Fibroblast of the aortic adventitia (primary cell): ENCODE results near the gene MUS81. TPM values are rescaled to one million over a fixed set of nuclear protein-coding genes. Genes with fewer than 3 reads are reported as not detected.

Experiments
- DNase-seq: peaks from one replicate; pipeline ENCODE4 v3.0.0-alpha.2; 2010; ENCODE audit warnings: low read depth
- H3K4me3 ChIP-seq: 2 replicates; pipeline ENCODE4 v1.5.1; 2011; ENCODE audit warnings: low read depth, mild to moderate bottlenecking, control low read depth, low read length, moderate library complexity
- total RNA-seq: library from RNA; depleted of rRNA; stranded (reverse); fragments of >200 nt; gene quantifications from 2 replicates; pipeline ENCODE4 v1.2.3, GENCODE V29; 2012; ENCODE audit warnings: low replicate concordance
- TF ChIP-seq, protein P1 (sequence below): IDR thresholded peaks from 2 replicates; pipeline ENCODE4 v1.5.1; 2011; ENCODE audit warnings: mild to moderate bottlenecking, low read length, control low read depth, inconsistent platforms; ENCODE audit not compliant: insufficient read depth

The MUS81 gene
- total RNA-seq, 1 donor: 31.8 TPM

- H3K4me3 ChIP-seq: no peak overlapping the region
- DNase-seq: peak; percentile 69
- TF ChIP-seq, protein P1, sequence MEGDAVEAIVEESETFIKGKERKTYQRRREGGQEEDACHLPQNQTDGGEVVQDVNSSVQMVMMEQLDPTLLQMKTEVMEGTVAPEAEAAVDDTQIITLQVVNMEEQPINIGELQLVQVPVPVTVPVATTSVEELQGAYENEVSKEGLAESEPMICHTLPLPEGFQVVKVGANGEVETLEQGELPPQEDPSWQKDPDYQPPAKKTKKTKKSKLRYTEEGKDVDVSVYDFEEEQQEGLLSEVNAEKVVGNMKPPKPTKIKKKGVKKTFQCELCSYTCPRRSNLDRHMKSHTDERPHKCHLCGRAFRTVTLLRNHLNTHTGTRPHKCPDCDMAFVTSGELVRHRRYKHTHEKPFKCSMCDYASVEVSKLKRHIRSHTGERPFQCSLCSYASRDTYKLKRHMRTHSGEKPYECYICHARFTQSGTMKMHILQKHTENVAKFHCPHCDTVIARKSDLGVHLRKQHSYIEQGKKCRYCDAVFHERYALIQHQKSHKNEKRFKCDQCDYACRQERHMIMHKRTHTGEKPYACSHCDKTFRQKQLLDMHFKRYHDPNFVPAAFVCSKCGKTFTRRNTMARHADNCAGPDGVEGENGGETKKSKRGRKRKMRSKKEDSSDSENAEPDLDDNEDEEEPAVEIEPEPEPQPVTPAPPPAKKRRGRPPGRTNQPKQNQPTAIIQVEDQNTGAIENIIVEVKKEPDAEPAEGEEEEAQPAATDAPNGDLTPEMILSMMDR: no peak
Measured at GRCh38 chr11:65903068-65903481, 42.8 kb downstream of the MUS81 start.

GRCh38 chr11:65903715-65904114, 43.5 kb downstream of the MUS81 start:
- TF ChIP-seq, protein P1: no peak
- no peak overlapping the region for H3K4me3 ChIP-seq
- no peak for DNase-seq

- TF ChIP-seq, protein P1: no peak
- no peak for DNase-seq
- H3K4me3 ChIP-seq: no peak overlapping the region
Measured at GRCh38 chr11:65906602-65907001, 46.4 kb downstream of the MUS81 start.

- no peak overlapping the region for H3K4me3 ChIP-seq
- TF ChIP-seq, protein P1: no peak
- no peak for DNase-seq
Measured at GRCh38 chr11:65907878-65908277, 47.6 kb downstream of the MUS81 start.

DNA sequence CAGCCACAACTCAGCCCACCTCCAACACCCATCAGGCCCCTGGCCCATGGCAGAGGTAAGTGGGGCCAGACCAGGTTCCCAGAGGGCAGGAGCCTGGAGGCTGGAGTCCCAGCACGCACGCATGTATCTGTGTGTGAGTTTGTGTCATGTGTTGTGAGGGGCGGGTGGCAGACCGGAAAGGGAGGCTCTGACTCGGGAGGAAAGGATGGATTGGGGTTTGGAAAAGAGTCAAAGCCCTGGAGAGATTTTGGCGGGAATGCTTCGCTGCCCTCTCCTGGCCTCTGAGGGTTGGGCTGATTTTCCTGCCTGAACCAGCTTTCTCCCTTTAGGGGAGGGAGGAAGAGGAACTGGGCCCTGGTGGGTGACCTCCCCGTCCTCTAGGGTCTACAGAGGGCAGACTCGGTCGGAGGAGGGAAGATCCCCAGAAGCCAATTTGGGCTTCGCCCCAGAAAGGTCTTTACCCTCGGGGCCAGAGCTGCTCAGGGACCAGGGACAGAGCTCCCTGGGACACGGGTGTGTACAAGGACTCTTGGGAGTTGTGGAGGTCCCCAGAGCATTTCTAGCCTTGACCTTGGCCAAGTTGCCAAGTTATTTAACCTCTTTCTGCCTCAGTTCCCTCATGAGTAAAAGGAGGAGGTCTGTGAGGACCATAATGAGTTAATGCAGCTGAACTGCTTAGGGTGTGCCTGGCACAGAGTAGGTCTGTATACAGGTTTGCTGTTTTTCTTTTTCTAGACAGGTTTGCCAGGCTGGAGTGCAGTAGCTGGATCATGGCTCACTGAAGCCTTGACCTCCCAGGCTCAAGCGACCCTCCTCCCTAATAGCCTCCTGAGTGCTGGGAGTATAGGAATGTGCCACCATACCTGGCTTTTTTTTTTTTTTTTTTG, 51.7 kb downstream of the MUS81 start:
- TF ChIP-seq, protein P1: peak; percentile 29
- peak; percentile 88 for DNase-seq
- H3K4me3 ChIP-seq: no peak overlapping the region

GRCh38 chr11:65912845-65913244, 52.6 kb downstream of the MUS81 start:
- no peak overlapping the region for H3K4me3 ChIP-seq
- peak; percentile 87 for DNase-seq
- TF ChIP-seq, protein P1: no peak
